Muscle of leg (tissue), 11 donors: ENCODE results near the gene IP6K1. TPM values are rescaled to one million over a fixed set of nuclear protein-coding genes. Genes with fewer than 3 reads are reported as not detected.
"Not testable (repeated sequence)": the region's sequence is repeated elsewhere in the genome, so short reads cannot be mapped to it uniquely, and the experiment has no call there.

Experiments used
- DNase-seq: peaks from one replicate; pipeline ENCODE4 v3.0.0; 2013
- H3K27ac ChIP-seq: one replicate; pipeline ENCODE4 v1.5.1; 2013; ENCODE audit warnings: mild to moderate bottlenecking, low read length, control low read depth
- H3K27me3 ChIP-seq: one replicate; pipeline ENCODE4 v1.6.1; 2013; ENCODE audit warnings: low read length; ENCODE audit not compliant: control insufficient read depth, insufficient read depth
- H3K36me3 ChIP-seq: one replicate; pipeline ENCODE4 v1.6.1; 2013; ENCODE audit warnings: low read length; ENCODE audit not compliant: control insufficient read depth, insufficient read depth
- H3K4me1 ChIP-seq: one replicate; pipeline ENCODE4 v1.6.1; 2013; ENCODE audit warnings: low read length; ENCODE audit not compliant: control insufficient read depth, insufficient read depth
- H3K4me3 ChIP-seq: one replicate; pipeline ENCODE4 v1.5.1; 2013; ENCODE audit warnings: low read length, control low read depth
- H3K9me3 ChIP-seq: replicated peaks from 2 replicates; pipeline ENCODE4 v1.6.1; 2013; ENCODE audit warnings: low read depth, low read length; ENCODE audit not compliant: control insufficient read depth
- WGBS: methylation state at CpG from one replicate; pipeline ENCODE4 v1.1.5; 2013; ENCODE audit warnings: missing lambda C conversion rate; ENCODE audit not compliant: insufficient coverage; 5-methylcytosine and 5-hydroxymethylcytosine counted together
- polyA plus RNA-seq, 8 donors: library from polyadenylated mRNA; unstranded; fragments of 120-200 nt; gene quantifications; one replicate each; pipeline versions ENCODE4 v1.2.1 to v1.2.3, GENCODE V29; 2013; ENCODE audit warnings: inconsistent platforms in 1 of 8, low replicate concordance in 1 of 8; ENCODE audit not compliant: insufficient read length in 8 of 8, insufficient read depth in 1 of 8
- total RNA-seq: library from RNA; stranded (reverse); fragments of 120-200 nt; gene quantifications from one replicate; pipeline ENCODE4 v1.2.4, GENCODE V29; 2013

Gene IP6K1
- total and polyA plus RNA-seq, 9 donors = 12.6 to 27.2 (median 22.7) TPM

DNA sequence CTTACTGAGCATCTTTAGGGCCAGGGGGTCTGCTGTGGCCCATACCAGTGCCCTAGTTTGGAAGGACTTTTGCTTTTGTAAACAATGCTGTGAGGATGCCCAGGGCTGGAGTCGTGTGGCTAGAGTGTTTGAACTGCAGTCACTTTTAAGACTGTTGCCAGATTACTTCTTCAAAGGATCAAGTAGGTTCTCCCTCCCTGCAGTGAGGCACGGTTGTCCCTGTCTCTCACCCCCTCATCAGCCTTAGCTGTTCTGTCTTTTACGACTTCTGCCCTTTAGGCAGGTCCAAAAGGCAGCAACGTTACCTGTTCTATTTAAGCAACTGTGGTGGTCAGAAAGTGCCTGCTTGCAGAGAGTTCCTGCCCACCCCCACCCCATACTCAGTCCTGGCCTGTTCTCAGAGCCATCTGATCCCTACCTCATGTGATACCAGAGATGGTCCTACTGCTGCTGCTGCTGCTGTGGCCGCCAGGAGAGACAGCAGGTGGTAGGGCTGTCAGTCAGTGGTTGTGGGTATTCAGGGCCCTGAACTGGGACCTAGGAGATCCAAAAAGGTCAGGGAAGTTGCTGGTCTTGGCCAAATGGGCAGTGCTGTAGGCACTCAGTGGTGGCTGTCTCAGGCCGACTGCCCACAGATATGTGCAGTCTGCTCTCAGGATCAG is 91.8 kb downstream of the IP6K1 start:
- H3K27ac ChIP-seq = peak overlapping the region; percentile 85
- DNase-seq = peak; percentile 61
- H3K4me3 ChIP-seq, H3K9me3 ChIP-seq, H3K27me3 ChIP-seq: not testable (repeated sequence)
- 45% methylated on average over 4 of the region's 6 CpGs for WGBS
- peaks cover 30% of the 10 kb centered on the region for H3K4me1 ChIP-seq
- peaks cover 22% of the 10 kb centered on the region for H3K36me3 ChIP-seq

GRCh38 chr3:49691481-49691880 is 94.9 kb downstream of the IP6K1 start:
- 81% methylated on average over 2 of the region's 3 CpGs for WGBS
- not testable (repeated sequence) for H3K27ac ChIP-seq, H3K36me3 ChIP-seq, DNase-seq, H3K4me3 ChIP-seq, H3K9me3 ChIP-seq
- peaks cover 11% of the 10 kb centered on the region for H3K27me3 ChIP-seq
- H3K4me1 ChIP-seq = peaks cover 39% of the 10 kb centered on the region

- not testable (repeated sequence) for H3K27ac ChIP-seq, DNase-seq, H3K4me3 ChIP-seq, H3K9me3 ChIP-seq, H3K36me3 ChIP-seq
- 86% methylated on average over 2 of the region's 3 CpGs for whole genome bisulfite sequencing
- Histone ChIP-seq H3K27me3 (peaks cover 16% of the 10 kb centered on the region), H3K4me1 (peaks cover 42% of the 10 kb centered on the region)
These were observed 95.5 kb downstream of the IP6K1 start for GRCh38 chr3:49690856-49691255.

GRCh38 chr3:49689908-49690624 is 96.3 kb downstream of the IP6K1 start:
- 4% methylated on average over 2 of the region's 16 CpGs for WGBS
- H3K9me3 ChIP-seq, DNase-seq, H3K36me3 ChIP-seq: not testable (repeated sequence)
- Histone ChIP-seq H3K27me3 (peaks cover 22% of the 10 kb centered on the region), H3K4me1 (peaks cover 37% of the 10 kb centered on the region), H3K4me3 (peak overlapping the region; percentile 98), H3K27ac (peak overlapping the region; percentile 24)

GRCh38 chr3:49689046-49689907 is 97.1 kb downstream of the IP6K1 start, which contains the start of the genes MST1 and RNF123:
TSS of gene MST1 (minus strand) at chr3:49689474. CDS start at chr3:49688691, 783 bp downstream.
TSS of gene RNF123 (plus strand) at chr3:49689557. CDS start at chr3:49691166, 1,609 bp downstream.
- Histone ChIP-seq H3K27me3 (peaks cover 27% of the 10 kb centered on the region), H3K27ac (peak within 1 kb of the TSS; percentile 36), H3K36me3 (peaks cover 5% of the 10 kb centered on the region), H3K9me3 (no peaks in the 10 kb centered on the region), H3K4me1 (peaks cover 31% of the 10 kb centered on the region), H3K4me3 (peak within 1 kb of the TSS; percentile 98)
- DNase-seq = peak; percentile 97
- under 1% methylated on average over 54 of the region's 66 CpGs for WGBS

DNA sequence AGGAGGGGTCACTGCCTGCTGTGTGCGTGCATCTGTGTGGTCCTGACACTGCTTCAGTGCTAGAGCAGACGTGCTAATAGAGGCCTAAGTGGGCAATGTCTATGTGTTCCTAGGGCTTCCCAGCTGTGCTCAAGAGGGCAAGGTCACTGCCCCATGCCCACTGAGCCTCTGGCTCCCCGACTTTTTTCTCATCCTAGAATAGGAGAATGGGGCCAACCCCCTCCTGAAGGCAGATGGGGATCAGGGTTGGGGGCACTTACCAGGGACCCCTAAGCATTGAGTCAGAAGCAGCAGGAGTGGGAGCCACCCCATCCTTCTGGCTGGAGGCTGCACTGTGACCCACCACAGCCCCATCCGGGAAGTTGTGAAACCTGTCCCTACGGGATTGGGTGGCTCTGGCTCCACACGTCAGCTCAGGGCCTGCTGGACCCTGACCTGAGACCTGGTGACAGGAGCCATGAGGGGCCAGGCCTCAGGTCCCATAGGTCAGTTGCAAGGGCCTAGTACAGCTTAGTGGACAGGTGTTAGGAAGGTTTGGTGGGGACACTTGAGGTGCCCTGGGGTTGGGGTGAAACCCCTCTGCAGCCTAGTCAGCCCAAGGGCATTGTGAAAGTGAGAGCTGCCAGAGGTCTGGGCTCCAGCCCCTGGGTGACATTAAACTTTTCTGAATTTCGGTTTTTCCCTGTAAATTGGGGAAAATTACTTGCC is 97.8 kb downstream of the IP6K1 start:
- WGBS = 81% methylated on average over 4 of the region's 7 CpGs
- peaks cover 30% of the 10 kb centered on the region for H3K27me3 ChIP-seq
- not testable (repeated sequence) for H3K9me3 ChIP-seq, DNase-seq
- H3K4me3 ChIP-seq = peak overlapping the region; percentile 98
- peaks cover 28% of the 10 kb centered on the region for H3K4me1 ChIP-seq
- H3K27ac ChIP-seq = peak overlapping the region; percentile 36
- H3K36me3 ChIP-seq = peaks cover 10% of the 10 kb centered on the region

- H3K36me3 ChIP-seq = peaks cover 21% of the 10 kb centered on the region
- not testable (repeated sequence) for H3K9me3 ChIP-seq, H3K4me3 ChIP-seq, H3K27ac ChIP-seq, DNase-seq
- WGBS = 89% methylated on average over 6 of the region's 12 CpGs
- H3K27me3 ChIP-seq = peaks cover 32% of the 10 kb centered on the region
- H3K4me1 ChIP-seq = peaks cover 26% of the 10 kb centered on the region
These were observed 98.9 kb downstream of the IP6K1 start for GRCh38 chr3:49687424-49687795.

DNA sequence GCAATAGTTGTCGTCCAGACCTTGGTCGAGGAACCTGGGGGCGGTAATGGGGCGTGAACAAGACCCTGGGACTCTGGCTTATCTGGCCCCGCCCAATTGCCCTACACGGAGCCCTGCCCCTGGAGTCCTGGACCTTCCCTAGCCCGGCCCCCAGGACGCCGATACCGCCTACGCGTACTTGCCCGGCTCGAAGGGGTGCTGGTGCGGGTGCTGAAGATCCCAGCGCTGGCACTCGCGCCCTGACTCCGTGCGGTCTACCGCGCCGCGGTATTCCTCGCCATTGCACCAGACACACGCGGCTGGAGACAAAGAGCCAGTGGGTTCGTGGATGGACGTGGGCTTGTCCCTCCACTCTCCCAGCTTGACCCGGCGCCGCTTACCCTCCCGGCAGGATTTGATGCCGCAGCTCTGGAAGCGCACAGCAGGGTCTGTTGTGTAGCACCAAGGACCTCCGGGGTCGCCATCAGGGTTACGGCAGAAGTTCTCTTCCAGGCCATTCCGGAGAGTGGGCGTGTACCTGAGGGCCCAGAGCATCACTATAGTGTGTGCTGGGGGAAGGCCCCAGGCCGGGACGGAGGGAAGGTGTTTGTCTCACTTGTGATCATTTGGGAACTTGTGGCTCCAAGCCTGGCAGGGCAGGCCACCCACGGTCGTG is 99.4 kb downstream of the IP6K1 start:
- WGBS = 6% methylated on average over 40 of the region's 44 CpGs
- not testable (repeated sequence) for H3K9me3 ChIP-seq, H3K27ac ChIP-seq, H3K4me3 ChIP-seq
- DNase-seq = peak; percentile 45
- peaks cover 26% of the 10 kb centered on the region for H3K4me1 ChIP-seq
- H3K27me3 ChIP-seq = peaks cover 32% of the 10 kb centered on the region
- peaks cover 26% of the 10 kb centered on the region for H3K36me3 ChIP-seq

- not testable (repeated sequence) for H3K9me3 ChIP-seq, DNase-seq, H3K27ac ChIP-seq, H3K4me3 ChIP-seq
- Histone ChIP-seq H3K27me3 (peaks cover 32% of the 10 kb centered on the region), H3K4me1 (peaks cover 25% of the 10 kb centered on the region), H3K36me3 (peaks cover 31% of the 10 kb centered on the region)
- WGBS = under 1% methylated on average over 14 of the region's 29 CpGs
These were observed 100.0 kb downstream of the IP6K1 start for GRCh38 chr3:49686346-49686745.
